WTC11 (cell line): ENCODE results near the gene DLGAP4. TPM values are rescaled to one million over a fixed set of nuclear protein-coding genes. Genes with fewer than 3 reads are reported as not detected.
A peak's percentile ranks its signal among the peaks of the same experiment; 100 is the strongest.

ENCODE experiments used
- ATAC-seq: fragments of 200-7000 bp; cut with Tn5 transposase; 2 replicates; pipeline ENCODE4 v1.10.0; 2021; ENCODE audit warnings: mild to moderate bottlenecking, moderate library complexity
- CTCF ChIA-PET: fragments of 300-600 bp; sonication (Branson Sonifier 250); formaldehyde crosslinking; loops from one replicate; lab custom pipeline; 2021; ENCODE audit warnings: antibody characterized with exemption; lab: Charles Lee
- POLR2A ChIA-PET: fragments of 350-600 bp; sonication (Branson Sonifier 250); formaldehyde crosslinking; loops from one replicate; lab custom pipeline; 2021; ENCODE audit warnings: antibody characterized with exemption; lab: Charles Lee
- DNase-seq: peaks from one replicate; pipeline ENCODE4 v3.0.0; 2021; ENCODE audit warnings: low spot score
- H3K27ac Mint-ChIP-seq: 2 replicates; pipeline ENCODE4 v1.8.0; 2021; ENCODE audit warnings: mixed read lengths
- H3K27me3 Mint-ChIP-seq: 2 replicates; pipeline ENCODE4 v1.8.0; 2021; ENCODE audit warnings: low read depth, mild to moderate bottlenecking, moderate library complexity, mixed read lengths
- H3K36me3 Mint-ChIP-seq: 2 replicates; pipeline ENCODE4 v1.8.0; 2021; ENCODE audit warnings: mixed read lengths
- H3K4me1 Mint-ChIP-seq: 2 replicates; pipeline ENCODE4 v1.8.0; 2022; ENCODE audit warnings: mixed read lengths
- H3K4me3 Mint-ChIP-seq: 2 replicates; pipeline ENCODE4 v1.8.0; 2021; ENCODE audit warnings: mild to moderate bottlenecking, moderate library complexity, mixed read lengths
- H3K9me3 Mint-ChIP-seq: 2 replicates; pipeline ENCODE4 v1.8.0; 2021; ENCODE audit warnings: mixed read lengths
- CBFB ChIP-seq: sonication (generic); formaldehyde crosslinking; IDR thresholded peaks from 2 replicates; pipeline ENCODE4 v1.8.1; 2022; ENCODE audit warnings: mild to moderate bottlenecking, low read depth, missing genetic modification reagents
- EMX1 ChIP-seq: fragments of 250-450 bp; sonication (Bioruptor Pico); IDR thresholded peaks from 2 replicates; pipeline ENCODE4 v1.8.0; 2021; ENCODE audit warnings: mild to moderate bottlenecking
- IRF2 ChIP-seq: sonication (generic); formaldehyde crosslinking; IDR thresholded peaks from 2 replicates; pipeline ENCODE4 v1.8.0; 2022; ENCODE audit warnings: low read depth, missing genetic modification reagents, borderline replicate concordance
- NFATC4 ChIP-seq: fragments of 250-450 bp; sonication (Bioruptor Pico); IDR thresholded peaks from 2 replicates; pipeline ENCODE4 v1.9.0; 2021; ENCODE audit warnings: mild to moderate bottlenecking
- NR3C1 ChIP-seq: sonication (generic); formaldehyde crosslinking; conservative IDR thresholded peaks from 2 replicates; pipeline ENCODE4 v1.8.1; 2023; ENCODE audit warnings: low read depth, mild to moderate bottlenecking, missing genetic modification reagents
- ZNF416 ChIP-seq: fragments of 250-450 bp; sonication (Bioruptor Pico); IDR thresholded peaks from 2 replicates; pipeline ENCODE4 v1.9.0; 2021; ENCODE audit warnings: mild to moderate bottlenecking, inconsistent platforms
- total RNA-seq: library from RNA; stranded (reverse); gene quantifications from 3 replicates; pipeline ENCODE4 v1.2.3, GENCODE V29; 2021
- TF ChIP-seq, protein P1 (sequence below): fragments of 250-450 bp; sonication (Bioruptor Pico); IDR thresholded peaks from 2 replicates; pipeline ENCODE4 v1.9.0; 2021; ENCODE audit warnings: mild to moderate bottlenecking
- TF ChIP-seq, protein P2 (sequence below): sonication (generic); formaldehyde crosslinking; IDR thresholded peaks from 2 replicates; pipeline ENCODE4 v1.8.0; 2023; ENCODE audit warnings: mild to moderate bottlenecking, missing genetic modification reagents
- TF ChIP-seq, protein P3 (sequence below): sonication (generic); formaldehyde crosslinking; IDR thresholded peaks from 2 replicates; pipeline ENCODE4 v1.8.0; 2023; ENCODE audit warnings: missing genetic modification reagents, mild to moderate bottlenecking, borderline replicate concordance
- TF ChIP-seq, protein P4 (sequence below): fragments of 200-600 bp; IDR thresholded peaks from 2 replicates; pipeline ENCODE4 v1.8.0; 2022; ENCODE audit warnings: antibody characterized with exemption
- TF ChIP-seq, protein P5 (sequence below): sonication (generic); formaldehyde crosslinking; IDR thresholded peaks from 2 replicates; pipeline ENCODE4 v1.8.1; 2022; ENCODE audit warnings: missing genetic modification reagents, borderline replicate concordance

DLGAP4 gene
- total RNA-seq, 1 experiment from 2014 or later = 52.6 TPM

DNA sequence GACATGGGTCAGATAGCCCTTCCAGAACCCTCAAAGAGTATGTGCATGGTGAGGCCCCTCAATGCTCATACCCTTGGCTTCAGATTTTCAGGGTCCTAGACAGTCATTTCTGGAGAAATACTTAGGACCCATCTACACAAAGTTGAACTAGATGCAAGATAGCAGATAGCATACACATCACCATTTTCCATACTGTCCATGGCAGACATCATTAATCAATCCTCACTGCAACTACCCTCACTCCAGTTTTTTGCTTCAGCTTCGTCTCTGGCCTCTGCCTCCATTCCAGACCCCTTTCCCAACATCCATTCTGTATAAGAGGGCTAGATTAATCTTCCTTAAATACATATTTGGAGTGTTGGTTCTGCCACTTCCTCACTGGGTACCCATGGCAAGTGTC is 139.7 kb downstream of the DLGAP4 start (continued):
- TF ChIP-seq, protein P1, sequence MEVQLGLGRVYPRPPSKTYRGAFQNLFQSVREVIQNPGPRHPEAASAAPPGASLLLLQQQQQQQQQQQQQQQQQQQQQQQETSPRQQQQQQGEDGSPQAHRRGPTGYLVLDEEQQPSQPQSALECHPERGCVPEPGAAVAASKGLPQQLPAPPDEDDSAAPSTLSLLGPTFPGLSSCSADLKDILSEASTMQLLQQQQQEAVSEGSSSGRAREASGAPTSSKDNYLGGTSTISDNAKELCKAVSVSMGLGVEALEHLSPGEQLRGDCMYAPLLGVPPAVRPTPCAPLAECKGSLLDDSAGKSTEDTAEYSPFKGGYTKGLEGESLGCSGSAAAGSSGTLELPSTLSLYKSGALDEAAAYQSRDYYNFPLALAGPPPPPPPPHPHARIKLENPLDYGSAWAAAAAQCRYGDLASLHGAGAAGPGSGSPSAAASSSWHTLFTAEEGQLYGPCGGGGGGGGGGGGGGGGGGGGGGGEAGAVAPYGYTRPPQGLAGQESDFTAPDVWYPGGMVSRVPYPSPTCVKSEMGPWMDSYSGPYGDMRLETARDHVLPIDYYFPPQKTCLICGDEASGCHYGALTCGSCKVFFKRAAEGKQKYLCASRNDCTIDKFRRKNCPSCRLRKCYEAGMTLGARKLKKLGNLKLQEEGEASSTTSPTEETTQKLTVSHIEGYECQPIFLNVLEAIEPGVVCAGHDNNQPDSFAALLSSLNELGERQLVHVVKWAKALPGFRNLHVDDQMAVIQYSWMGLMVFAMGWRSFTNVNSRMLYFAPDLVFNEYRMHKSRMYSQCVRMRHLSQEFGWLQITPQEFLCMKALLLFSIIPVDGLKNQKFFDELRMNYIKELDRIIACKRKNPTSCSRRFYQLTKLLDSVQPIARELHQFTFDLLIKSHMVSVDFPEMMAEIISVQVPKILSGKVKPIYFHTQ (CRISPR knock-in tag) = no peak
- TF ChIP-seq ZNF416 (CRISPR knock-in tag) = no peak
- TF ChIP-seq CBFB = no peak
- TF ChIP-seq, protein P2, sequence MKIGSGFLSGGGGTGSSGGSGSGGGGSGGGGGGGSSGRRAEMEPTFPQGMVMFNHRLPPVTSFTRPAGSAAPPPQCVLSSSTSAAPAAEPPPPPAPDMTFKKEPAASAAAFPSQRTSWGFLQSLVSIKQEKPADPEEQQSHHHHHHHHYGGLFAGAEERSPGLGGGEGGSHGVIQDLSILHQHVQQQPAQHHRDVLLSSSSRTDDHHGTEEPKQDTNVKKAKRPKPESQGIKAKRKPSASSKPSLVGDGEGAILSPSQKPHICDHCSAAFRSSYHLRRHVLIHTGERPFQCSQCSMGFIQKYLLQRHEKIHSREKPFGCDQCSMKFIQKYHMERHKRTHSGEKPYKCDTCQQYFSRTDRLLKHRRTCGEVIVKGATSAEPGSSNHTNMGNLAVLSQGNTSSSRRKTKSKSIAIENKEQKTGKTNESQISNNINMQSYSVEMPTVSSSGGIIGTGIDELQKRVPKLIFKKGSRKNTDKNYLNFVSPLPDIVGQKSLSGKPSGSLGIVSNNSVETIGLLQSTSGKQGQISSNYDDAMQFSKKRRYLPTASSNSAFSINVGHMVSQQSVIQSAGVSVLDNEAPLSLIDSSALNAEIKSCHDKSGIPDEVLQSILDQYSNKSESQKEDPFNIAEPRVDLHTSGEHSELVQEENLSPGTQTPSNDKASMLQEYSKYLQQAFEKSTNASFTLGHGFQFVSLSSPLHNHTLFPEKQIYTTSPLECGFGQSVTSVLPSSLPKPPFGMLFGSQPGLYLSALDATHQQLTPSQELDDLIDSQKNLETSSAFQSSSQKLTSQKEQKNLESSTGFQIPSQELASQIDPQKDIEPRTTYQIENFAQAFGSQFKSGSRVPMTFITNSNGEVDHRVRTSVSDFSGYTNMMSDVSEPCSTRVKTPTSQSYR (CRISPR knock-in tag) = no peak
- TF ChIP-seq, protein P3, sequence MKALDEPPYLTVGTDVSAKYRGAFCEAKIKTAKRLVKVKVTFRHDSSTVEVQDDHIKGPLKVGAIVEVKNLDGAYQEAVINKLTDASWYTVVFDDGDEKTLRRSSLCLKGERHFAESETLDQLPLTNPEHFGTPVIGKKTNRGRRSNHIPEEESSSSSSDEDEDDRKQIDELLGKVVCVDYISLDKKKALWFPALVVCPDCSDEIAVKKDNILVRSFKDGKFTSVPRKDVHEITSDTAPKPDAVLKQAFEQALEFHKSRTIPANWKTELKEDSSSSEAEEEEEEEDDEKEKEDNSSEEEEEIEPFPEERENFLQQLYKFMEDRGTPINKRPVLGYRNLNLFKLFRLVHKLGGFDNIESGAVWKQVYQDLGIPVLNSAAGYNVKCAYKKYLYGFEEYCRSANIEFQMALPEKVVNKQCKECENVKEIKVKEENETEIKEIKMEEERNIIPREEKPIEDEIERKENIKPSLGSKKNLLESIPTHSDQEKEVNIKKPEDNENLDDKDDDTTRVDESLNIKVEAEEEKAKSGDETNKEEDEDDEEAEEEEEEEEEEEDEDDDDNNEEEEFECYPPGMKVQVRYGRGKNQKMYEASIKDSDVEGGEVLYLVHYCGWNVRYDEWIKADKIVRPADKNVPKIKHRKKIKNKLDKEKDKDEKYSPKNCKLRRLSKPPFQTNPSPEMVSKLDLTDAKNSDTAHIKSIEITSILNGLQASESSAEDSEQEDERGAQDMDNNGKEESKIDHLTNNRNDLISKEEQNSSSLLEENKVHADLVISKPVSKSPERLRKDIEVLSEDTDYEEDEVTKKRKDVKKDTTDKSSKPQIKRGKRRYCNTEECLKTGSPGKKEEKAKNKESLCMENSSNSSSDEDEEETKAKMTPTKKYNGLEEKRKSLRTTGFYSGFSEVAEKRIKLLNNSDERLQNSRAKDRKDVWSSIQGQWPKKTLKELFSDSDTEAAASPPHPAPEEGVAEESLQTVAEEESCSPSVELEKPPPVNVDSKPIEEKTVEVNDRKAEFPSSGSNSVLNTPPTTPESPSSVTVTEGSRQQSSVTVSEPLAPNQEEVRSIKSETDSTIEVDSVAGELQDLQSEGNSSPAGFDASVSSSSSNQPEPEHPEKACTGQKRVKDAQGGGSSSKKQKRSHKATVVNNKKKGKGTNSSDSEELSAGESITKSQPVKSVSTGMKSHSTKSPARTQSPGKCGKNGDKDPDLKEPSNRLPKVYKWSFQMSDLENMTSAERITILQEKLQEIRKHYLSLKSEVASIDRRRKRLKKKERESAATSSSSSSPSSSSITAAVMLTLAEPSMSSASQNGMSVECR = no peak

DNA sequence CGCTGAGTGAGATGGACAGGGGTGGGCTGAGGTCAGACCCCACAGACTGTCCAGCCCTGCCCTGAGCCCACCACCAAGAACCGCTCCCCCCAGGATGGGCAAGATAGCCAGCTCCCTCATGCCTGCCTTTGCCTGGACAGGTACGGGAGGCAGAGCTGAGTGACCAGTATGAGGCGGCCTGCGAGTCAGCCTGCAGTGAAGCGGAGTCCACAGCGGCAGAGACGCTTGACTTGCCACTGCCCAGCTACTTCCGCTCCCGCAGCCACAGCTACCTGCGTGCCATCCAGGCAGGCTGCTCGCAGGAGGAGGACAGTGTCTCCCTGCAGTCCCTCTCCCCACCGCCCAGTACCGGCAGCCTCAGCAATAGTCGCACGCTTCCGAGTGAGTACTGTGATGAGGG is 140.4 kb downstream of the DLGAP4 start:
- ATAC-seq = peak; percentile 15; the same call in 1 of the 2 replicates
- H3K27me3 Mint-ChIP-seq = no peaks in the 10 kb centered on the region
- CTCF ChIA-PET = interaction anchor here (1.0 to 1.9 kb wide), 6 partner anchors 8 to 244 kb away, joined by 3 to 7 read pairs (median 4); no protein-coding TSS in a partner anchor

More for the DNA sequence above, 140.4 kb downstream of the DLGAP4 start:
- Mint-ChIP-seq H3K4me1 (peaks cover 11% of the 10 kb centered on the region), H3K36me3 (peaks cover 3% of the 10 kb centered on the region; the same call in 1 of the 2 replicates), H3K4me3 (no peak overlapping the region), H3K27ac (no peak overlapping the region), H3K9me3 (peaks cover 4% of the 10 kb centered on the region)
- no peak for DNase-seq
- TF ChIP-seq, protein P1 (CRISPR knock-in tag) = no peak
- TF ChIP-seq, protein P4, sequence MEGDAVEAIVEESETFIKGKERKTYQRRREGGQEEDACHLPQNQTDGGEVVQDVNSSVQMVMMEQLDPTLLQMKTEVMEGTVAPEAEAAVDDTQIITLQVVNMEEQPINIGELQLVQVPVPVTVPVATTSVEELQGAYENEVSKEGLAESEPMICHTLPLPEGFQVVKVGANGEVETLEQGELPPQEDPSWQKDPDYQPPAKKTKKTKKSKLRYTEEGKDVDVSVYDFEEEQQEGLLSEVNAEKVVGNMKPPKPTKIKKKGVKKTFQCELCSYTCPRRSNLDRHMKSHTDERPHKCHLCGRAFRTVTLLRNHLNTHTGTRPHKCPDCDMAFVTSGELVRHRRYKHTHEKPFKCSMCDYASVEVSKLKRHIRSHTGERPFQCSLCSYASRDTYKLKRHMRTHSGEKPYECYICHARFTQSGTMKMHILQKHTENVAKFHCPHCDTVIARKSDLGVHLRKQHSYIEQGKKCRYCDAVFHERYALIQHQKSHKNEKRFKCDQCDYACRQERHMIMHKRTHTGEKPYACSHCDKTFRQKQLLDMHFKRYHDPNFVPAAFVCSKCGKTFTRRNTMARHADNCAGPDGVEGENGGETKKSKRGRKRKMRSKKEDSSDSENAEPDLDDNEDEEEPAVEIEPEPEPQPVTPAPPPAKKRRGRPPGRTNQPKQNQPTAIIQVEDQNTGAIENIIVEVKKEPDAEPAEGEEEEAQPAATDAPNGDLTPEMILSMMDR = no peak
- TF ChIP-seq, protein P5, sequence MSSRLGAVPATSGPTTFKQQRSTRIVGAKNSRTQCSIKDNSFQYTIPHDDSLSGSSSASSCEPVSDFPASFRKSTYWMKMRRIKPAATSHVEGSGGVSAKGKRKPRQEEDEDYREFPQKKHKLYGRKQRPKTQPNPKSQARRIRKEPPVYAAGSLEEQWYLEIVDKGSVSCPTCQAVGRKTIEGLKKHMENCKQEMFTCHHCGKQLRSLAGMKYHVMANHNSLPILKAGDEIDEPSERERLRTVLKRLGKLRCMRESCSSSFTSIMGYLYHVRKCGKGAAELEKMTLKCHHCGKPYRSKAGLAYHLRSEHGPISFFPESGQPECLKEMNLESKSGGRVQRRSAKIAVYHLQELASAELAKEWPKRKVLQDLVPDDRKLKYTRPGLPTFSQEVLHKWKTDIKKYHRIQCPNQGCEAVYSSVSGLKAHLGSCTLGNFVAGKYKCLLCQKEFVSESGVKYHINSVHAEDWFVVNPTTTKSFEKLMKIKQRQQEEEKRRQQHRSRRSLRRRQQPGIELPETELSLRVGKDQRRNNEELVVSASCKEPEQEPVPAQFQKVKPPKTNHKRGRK (CRISPR knock-in tag) = no peak
- TF ChIP-seq NR3C1 (CRISPR knock-in tag) (no peak), NFATC4 (CRISPR knock-in tag) (no peak), IRF2 (CRISPR knock-in tag) (no peak), EMX1 (CRISPR knock-in tag) (no peak)
- TF ChIP-seq, protein P2 (CRISPR knock-in tag) = no peak
- POLR2A ChIA-PET = interaction anchor here (0.5 to 0.9 kb wide), 2 partner anchors 95 to 162 kb away, joined by 3 to 4 read pairs; partner anchors contain the start of gene MYL9
